ENCODE data around the gene HIGD1C.
A peak's percentile ranks its signal among the peaks of the same experiment; 100 is the strongest.
"Not testable (repeated sequence)": the region's sequence is repeated elsewhere in the genome, so short reads cannot be mapped to it uniquely, and the experiment has no call there.

The HIGD1C gene

DNA sequence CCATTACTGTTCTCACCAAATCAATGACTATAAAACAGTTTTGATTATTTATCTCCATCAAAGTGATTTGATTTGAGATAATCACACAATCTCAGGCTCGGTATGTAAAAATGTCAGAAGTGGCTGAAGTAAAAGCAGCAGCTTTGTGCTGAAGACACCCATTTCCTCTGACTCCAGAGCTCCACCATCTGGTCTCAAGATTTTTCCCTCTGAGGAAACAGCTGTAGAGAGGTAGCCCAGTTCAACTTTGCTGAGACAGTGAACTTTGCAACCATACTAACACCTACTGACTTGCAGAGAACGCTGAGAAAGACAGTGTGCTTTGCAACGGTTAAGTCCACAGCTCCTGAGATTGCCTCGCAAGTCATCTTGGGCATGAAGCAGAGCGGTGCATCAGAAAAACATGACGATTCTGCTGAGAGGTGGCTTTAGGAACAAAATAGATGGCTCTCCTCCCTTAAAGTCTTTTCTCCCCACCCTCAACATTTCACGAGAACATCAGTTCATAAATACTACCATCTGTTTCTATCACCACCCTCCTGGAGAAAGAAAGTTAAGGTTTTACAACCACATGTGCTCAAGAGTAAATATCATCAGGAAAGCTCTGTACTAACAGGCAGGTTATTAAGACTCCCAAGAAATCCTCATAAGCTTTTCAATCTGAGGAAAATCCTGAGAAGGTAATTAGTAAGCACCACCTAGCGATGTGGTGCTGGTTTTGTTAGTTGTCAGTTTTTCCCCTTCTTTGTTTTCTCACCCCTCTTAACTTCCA, 34.8 kb downstream of the HIGD1C start:
- DNase-seq: peak in 1 of 2 experiments; percentile 12

GRCh38 chr12:50988051-50988450, 35.7 kb downstream of the HIGD1C start:
- no peak for DNase-seq

DNA sequence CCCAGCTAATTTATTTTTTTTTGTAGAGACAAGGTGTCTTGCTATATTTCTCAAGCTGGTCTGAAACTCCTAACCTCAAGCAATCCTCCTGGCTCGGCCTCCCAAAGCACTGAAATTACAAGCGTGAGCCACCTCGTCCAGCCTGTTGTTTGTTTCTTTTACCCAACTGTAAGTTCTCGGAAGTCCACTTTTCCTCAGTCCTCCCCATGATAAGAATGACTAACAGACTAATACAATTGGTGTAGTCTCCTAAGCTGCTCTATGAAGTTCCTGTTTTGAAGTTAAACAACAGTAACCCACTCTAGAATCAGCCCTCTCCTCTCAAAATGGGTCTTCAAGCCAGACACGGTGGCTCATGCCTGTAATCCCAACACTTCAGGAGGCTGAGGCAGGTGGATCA, 36.5 kb downstream of the HIGD1C start:
- DNase-seq: no peak

DNA sequence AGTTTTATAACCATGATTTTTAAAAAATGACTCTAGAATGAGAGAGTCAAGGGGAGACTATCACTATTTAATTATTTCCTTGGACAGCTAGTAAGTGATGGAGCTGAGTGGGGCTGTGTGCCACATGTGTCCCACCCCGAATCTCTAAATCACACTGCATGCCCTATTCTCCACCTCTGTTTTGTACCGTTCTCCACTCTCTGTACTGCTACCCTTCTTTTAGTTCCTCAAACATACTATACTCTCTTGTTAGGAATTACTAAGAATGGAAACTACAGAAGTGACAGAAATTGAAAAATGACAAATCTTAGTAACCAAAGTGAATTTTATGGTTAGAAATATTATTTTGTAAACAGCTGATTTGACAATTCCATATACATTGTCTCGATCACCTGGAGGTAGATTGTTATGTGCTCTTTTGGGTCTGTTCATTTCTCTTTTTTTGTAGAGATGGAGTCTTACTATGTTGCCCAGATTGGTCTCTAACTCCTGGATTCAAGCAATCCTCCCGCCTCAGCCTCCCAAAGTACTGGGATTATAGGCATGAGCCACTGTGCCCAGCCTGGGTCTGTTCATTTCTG, 37.9 kb downstream of the HIGD1C start:
- DNase-seq: no peak

- no peak for DNase-seq
Observed at GRCh38 chr12:50990791-50991190, 38.4 kb downstream of the HIGD1C start.

- no peak for DNase-seq
Observed at GRCh38 chr12:50991291-50991690, 38.9 kb downstream of the HIGD1C start.

- peak in 1 of 2 experiments; percentile 37 for DNase-seq
Observed at GRCh38 chr12:50992819-50993218, 40.5 kb downstream of the HIGD1C start.

DNA sequence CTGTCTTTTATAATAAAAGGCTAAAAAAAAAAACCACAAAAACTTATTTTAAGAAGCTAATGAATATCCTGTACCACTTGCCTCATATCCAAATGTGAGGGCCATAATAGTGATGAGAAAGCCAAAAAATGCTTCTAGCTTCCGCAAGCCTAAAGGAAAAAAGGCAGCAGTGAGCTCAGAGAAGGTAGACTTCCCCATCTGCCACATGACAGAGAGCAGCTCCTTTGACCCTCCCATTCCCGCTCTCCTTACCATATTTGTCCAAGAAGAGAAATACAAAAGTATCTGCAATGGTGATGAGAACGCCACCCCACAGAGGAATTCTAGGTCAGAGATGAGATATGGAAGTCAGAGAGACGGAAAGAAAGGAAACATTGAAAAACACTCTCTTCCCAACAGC, 46.7 kb downstream of the HIGD1C start:
- no peak for DNase-seq

DNA sequence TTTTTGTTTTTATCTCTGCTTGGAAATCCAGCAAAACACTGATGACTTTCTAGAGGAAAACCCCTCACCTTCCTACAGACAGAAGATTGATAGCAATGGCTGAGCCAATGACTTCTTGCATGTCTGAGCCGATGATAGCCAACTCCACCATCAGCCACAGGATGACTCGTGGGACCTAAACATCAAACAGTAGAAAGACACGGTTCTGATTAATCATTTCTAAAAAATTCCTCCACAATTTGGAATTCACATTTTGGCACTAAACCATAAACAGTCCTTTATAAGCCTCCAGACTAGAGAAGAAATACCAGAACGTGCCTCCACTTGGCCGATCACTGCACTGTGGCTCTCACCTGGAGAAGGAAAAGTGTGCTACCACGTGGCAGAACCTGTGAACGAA, 47.9 kb downstream of the HIGD1C start:
- no peak for DNase-seq

DNA sequence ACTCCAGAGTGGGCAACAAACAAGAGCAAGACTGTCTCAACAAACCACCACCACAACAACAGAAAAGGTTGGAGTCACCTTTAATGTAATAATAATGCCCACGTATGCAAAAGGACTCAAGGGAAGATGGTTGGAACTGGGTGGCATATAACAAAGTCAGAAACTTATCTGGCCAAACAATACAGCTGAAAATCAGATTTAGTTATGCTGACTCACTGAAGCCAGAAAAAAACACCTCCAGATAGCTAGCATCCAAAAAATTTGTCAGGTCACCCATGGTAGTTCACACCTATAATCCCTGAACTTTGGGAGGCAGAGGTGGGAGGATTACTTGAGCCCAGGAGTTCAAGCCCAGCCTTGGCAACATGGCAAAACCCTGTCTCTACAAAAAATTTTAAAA, 49.5 kb downstream of the HIGD1C start:
- no peak for DNase-seq

- DNase-seq: no peak
Observed at GRCh38 chr12:51004504-51004903, 52.2 kb downstream of the HIGD1C start.

- no peak for DNase-seq
Observed at GRCh38 chr12:51005030-51005429, 52.7 kb downstream of the HIGD1C start.

- no peak for DNase-seq
Observed at GRCh38 chr12:51005671-51006070, 53.3 kb downstream of the HIGD1C start.

GRCh38 chr12:51008329-51009055, 56.1 kb downstream of the HIGD1C start:
- DNase-seq: no peak

DNA sequence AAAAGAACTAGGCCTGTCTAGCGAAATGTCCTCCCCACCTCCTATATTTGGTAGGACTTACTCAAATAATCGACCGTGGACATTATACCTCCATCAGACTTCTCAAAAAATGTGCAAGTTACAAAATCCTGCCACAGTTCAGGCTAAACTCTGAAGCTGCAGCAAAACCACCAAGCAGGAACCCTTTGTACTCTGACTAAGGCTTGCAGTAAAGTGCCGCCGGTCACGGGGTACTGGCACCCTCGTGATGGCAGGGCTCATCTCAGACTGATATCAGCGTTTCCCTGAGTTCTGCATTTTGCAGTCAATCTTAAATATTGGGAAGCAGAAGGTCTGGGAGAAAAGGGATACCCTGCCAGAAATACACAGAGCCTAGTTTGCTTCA, 56.7 kb downstream of the HIGD1C start:
- no peak for DNase-seq

DNA sequence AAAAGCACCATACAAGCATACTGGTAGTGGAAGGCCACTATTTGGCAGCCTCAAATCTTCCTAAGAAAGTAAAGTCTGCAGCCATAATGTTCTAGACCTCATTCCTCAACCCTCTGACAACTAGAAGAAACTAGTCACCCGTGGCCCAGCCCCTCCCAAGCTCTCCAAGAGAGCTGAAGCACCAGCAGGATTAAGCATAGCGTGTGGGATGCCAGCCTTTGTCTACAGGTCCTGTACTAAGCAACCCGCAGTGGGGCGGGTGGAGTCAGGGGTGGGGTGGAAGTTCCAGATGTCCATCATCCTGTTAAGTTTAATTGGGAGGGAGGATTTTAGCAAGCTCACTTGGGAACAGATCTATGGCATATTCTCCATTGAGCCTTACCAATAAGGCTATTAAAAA, 59.6 kb downstream of the HIGD1C start:
- peak in 1 of 2 experiments; percentile 41 for DNase-seq

- peak in 1 of 2 experiments; percentile 4 for DNase-seq
Observed at GRCh38 chr12:51012570-51013236, 60.4 kb downstream of the HIGD1C start.

DNA sequence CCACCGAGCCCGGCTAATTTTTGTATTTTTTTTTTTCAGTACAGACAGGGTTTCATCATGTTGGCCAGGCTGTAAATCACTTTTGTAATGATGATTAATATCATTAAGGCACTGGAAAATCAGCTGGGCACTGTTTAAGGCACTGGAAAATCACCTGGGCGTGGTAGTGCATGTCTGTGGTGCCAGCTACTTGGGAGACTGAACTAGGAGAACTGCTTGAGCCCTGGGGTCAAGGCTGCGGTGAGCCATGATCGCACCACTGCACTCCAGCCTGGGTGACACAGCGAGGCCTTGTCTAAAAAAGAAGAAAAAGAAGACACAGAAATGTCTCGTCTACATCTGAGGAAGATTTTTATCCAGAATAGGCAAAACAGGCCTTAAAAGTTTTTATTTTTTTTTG, 61.1 kb downstream of the HIGD1C start:
- DNase-seq: no peak

DNA sequence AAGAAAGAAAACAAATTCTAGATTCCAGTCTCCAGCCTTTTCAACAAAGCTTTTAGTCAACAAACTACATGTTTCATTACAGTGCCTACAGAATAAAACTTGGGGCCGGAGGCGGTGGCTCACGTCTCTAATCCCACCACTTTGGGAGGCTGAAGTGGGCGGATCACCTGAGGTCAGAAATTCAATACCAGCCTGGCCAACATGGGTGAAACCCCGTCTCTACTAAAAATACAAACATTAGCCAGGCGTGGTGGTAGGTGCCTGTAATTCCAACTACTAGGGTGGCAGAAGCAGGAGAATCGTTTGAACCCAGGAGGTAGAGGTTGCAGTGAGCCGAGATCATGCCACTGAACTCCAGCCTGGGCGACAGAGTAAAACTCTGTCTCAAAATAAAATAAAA, 62.1 kb downstream of the HIGD1C start:
- not testable (repeated sequence) for DNase-seq

DNA sequence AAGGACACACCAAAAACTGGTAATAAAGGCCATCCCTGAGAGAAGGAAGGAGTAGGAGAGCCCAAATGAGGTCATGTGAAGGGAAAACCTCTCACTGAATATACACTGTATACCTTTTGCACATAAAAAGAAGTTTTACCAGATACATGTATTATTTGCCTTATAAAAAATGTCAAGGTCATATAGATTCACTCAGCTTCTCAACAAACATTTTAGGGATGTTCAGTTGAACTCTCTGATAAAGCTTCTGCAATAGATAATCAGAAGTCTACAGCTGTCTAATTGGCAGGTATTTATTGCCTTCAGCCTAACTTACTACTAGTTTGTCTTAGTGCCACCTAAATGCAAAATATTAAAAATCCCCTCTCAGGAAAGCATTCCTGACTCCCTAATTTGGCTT, 65.1 kb downstream of the HIGD1C start:
- no peak for DNase-seq

DNA sequence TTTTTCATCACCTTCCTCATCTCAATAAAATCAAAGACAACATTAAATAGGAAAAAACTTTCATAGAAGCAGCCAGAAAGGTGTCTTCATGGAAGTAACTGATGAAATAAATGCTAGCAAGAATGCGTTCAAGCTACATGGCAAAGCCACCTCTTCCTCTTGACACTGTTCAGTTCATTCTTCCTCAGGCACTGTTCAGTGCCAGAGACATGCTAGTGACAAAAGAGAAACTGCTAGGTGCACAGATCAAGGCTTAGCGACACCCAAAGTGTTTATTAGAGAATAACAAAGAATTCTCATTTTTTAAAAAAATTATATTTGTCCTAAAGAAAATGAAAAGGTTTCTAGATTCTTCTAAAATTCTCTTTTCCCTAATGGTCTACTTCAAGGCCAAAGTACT, 66.6 kb downstream of the HIGD1C start:
- DNase-seq: no peak

DNA sequence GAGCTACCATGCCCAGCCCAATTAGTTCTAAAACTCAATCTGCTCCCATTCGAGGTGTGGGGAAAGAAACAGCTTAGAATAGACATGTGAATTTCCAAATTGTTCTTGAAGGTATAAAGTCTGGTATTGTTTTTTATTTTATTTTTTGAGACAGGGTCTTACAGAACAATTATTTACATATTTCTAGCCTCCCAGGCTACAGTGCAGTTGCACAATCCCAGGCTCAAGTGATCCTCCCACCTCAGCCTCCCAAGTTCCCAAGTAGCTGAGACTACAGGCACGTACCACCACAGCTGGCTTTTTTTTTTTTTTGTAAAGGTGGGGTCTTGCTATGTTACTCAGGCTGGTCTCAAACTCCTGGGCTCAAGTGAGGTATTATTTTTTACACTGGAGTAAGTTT, 67.6 kb downstream of the HIGD1C start:
- DNase-seq: no peak
